ENCODE data around the gene CASQ2.

The CASQ2 gene

DNA sequence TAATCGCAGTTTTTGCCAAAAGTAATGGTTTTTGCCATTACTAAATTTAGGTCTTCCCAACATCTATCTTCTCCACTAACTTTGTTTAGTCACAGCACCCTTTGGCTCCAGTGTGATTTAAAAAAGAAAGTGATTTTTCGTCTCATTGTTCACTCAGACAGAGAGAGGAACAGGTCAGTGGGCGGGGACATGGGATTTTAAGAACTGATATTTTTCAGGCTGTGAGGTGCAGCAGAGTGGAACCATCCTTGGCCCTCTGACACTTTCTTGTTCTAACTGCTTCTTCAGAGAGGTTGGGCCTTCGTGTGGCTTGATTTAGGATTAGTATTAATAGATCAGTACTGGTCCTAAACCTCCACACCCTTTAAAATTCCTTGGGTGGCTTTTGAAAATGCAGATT lies 38.8 kb downstream of the CASQ2 start:
- no peak for DNase-seq (ENCODE audit: low read depth in 2 of 3, low spot score in 1 of 3)

- DNase-seq (ENCODE audit: low read depth in 2 of 3, low spot score in 1 of 3) = no peak
Measured at GRCh38 chr1:115728341-115728740, 40.2 kb downstream of the CASQ2 start.

GRCh38 chr1:115727706-115728249 lies 40.7 kb downstream of the CASQ2 start:
- DNase-seq (ENCODE audit: low read depth in 2 of 3, low spot score in 1 of 3) = no peak

DNA sequence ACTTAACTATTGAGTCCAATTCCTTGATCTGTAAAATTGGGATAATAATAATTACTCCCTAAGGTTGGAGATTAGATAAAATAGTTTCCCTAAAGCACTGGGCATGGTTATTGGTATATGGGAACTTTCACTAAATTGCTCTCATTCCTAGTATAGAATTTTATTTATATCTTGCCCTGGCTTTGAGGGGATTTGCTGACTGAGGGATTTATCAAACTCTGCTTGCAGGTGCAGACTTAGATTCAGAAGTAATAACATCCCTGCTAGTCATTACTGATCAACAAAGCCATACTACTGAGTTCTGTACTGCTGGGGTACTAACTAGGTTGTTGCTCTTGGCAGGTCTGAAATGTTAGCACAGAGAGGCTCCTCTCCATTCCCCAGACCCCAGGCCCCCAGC lies 41.9 kb downstream of the CASQ2 start:
- no peak for DNase-seq (ENCODE audit: low read depth in 2 of 3, low spot score in 1 of 3)

- DNase-seq (ENCODE audit: low read depth in 2 of 3, low spot score in 1 of 3) = no peak
Measured at GRCh38 chr1:115726161-115726560, 42.4 kb downstream of the CASQ2 start.

DNA sequence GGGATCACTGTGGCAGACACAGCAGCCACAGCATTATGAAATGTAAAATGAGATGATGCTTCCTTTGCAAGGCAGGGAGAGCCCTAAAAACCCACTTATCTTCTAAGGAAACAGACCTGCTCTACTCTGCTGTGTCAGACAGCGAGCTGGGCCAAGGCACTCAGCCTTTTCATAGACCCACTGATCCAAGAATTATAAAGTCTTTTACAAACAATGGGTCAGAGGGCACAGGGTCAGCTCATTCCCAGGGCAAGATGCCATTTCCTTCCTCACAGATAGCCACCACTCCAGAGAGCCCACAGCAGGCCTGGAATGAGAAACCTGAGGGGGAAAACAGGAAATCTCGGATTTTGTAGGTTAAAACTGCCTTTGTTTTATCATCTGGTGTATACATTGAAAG lies 42.9 kb downstream of the CASQ2 start:
- DNase-seq (ENCODE audit: low read depth in 2 of 3, low spot score in 1 of 3) = no peak

GRCh38 chr1:115723756-115724155 lies 44.8 kb downstream of the CASQ2 start:
- DNase-seq (ENCODE audit: low read depth in 2 of 3, low spot score in 1 of 3) = no peak

GRCh38 chr1:115722221-115722620 lies 46.3 kb downstream of the CASQ2 start:
- DNase-seq (ENCODE audit: low read depth in 2 of 3, low spot score in 1 of 3) = no peak

DNA sequence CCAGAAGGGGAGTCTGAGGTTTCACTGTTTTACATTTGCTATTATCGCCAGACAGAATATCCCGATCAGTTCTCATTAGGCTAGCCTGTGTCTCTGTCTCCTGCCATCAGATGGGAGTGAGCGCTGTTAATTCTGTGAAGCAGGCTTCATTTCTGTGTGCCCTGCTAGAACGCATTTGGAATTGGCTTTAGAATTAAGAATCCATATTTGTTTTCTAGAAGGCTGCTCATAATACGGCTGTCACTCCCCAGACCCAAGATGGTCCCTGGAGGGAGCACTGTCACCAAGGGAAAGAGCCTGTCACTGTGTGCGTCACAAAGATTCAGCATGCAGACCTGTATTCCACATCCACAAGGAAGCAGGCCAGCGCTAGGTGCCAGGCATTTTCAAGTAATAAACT lies 49.2 kb downstream of the CASQ2 start:
- no peak for DNase-seq (ENCODE audit: low read depth in 2 of 3, low spot score in 1 of 3)

DNA sequence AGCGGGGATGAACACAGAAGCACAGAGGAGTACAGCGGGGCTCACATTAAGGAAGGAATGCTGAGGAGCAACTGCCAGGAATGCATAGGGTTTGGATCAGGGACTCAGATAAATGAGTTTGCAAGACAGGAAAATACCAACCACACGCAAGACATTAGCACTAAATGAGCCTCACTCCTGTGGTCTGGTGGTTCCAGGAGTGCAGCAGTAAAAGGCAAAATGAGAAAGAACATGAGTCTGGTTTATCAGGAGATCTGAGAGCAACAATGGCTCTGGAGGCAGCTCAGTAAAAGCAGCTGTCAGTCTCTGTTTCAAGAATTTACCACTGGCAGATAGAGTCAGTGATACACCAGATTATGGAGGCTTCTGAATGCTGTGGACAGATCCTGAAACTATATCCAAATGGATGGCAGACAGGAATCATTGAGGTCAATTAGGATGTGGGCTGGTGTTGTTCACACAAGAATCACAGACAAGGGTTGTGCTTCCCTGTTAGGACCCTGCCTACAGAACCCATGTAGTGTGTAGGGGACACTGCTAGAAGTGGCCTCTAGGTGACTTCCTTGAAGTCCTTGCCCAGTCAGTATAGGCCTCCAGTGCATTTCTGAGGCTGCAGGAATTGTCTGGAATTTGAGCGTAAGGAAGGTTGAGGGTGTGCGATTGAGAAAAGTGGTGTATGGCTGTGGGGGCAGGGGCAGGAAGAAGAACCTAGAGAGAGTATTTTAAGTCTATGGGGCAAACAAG lies 50.3 kb downstream of the CASQ2 start:
- DNase-seq (ENCODE audit: low read depth in 2 of 3, low spot score in 1 of 3) = no peak

DNA sequence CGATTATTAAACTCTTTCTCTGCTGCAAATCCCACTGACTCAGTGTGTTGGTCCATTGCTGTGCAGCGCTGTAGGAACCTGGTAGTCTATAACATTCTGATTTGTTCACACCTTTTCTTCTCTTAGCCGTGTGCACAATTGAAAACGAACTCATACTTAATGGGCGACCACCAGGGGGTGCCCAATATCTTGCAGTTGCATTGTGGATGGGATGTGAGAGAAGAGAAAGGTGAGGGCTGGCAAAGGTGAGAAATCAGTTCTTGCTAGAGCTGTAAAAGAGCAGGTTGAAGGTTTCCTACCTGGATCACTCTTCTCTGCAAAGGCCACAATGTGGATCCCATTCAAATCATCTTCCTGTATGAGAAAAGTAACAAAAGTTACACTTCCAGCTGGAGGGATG lies 51.0 kb downstream of the CASQ2 start:
- peak in 2 of 3 donors; percentile 6 to 10 for DNase-seq (ENCODE audit: low read depth in 2 of 3, low spot score in 1 of 3)

- no peak for DNase-seq (ENCODE audit: low read depth in 2 of 3, low spot score in 1 of 3)
Measured at GRCh38 chr1:115714572-115715141, 53.9 kb downstream of the CASQ2 start.

GRCh38 chr1:115713906-115714305 lies 54.6 kb downstream of the CASQ2 start:
- DNase-seq (ENCODE audit: low read depth in 2 of 3, low spot score in 1 of 3) = no peak

DNA sequence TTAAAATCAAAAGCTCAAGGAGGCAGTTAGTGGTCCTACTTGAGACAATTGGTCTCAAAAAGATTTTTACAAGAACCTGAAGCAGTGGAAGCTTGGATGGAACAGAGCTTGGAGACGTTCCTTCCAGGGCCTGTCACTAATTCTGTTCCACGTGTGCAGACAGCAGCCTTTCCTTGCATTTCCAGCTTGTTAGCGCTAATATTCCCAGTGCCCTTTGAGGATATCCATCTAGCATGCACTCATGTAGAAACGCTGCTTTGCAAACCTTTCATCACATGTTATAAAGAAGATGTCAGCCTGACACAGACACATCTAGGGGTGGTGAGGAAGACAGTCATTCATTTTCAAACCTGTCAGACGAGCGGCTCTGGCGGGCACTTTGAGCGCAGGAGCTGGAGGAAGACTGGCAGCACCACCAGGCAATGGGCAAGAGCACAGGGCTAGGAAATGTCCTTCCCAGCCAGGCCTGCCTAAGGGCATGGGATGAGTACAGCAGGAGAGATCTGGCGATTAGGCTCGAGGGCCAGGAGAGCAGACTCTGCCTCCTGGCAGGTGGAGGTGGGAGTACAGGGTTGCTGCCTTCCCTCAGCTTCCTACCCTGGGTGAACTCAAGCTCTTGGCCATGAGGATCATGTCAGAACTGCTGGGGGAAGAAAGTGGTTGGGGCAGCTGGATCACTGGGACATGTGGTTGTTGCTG lies 55.5 kb downstream of the CASQ2 start:
- DNase-seq (ENCODE audit: low read depth in 2 of 3, low spot score in 1 of 3) = no peak

DNA sequence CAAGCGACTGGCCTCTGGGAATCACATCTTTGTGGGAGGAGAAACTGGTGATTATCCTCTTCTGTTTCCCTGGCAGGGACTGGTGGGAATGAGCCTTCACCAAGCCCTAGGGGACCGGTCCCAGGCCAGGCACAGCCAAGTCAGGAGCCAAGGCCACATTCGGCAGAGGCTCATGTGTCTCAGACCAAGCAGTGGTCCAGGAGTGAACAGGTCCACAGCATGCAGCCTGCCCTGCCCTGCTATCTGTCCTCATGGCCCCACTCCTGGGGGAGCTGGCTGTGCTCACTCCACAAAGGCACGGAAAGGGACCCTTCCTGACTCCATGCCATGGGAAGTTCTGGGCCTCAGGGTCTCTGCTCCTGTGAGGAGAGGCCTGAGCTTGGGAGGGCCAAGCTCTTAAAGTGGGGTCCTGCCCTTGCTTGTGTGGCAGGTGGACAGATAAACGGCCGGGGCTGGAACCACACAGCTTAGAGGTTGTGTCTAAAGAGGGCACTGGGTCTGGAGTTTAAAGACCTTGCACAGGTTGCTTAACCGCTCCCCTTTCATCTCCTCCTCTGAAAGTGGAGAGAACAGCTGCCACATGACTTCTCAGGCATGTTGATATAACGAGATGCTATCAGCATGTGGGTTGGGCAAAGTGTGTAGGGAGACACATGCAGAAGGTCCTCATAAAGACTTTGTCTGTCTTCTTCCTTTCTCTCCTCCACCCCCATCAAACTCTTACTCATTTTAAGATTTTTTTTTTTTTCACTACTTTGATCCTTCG lies 57.5 kb downstream of the CASQ2 start:
- DNase-seq (ENCODE audit: low read depth in 2 of 3, low spot score in 1 of 3) = no peak

DNA sequence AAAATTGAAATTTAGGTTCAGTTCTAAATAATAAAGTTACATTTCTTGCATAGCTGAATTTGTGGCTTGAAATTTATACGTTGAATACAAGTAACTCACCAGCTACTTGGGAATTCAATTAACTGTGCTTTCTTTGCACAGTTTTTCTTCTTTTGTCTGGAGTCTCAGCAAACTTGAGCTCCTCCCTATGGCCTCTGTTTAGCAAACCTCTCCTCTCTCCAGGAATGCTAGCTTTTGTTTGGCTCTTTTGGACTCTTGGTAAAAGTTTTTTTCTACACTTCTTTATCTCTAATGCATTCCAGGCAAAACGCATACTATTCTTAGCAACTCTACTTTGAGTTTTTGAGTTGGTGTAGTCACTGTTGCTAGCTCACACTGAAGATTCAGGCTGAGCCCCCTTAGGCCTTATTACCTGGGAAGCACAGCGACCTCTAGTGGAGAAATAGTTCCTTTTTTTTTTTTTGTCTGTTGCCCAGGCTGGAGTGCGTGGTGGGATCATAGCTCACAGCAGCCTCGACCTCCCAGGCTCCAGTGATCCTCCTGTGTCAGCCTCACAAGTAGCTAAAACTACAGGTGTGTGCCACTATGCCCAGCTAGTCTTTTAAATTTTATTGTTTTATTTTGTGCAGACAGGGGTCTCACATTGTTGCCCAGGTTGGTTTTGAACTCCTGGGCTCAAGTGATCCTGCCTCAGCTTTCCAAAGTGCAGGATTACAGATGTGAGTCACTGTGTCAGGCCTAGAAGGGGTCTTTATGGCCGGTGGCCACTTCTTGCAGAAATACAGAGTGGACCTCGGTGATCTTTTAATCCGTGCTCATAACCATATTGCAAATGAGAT lies 61.7 kb downstream of the CASQ2 start:
- DNase-seq (ENCODE audit: low read depth in 2 of 3, low spot score in 1 of 3) = peak in 1 of 3 donors; percentile 3

DNA sequence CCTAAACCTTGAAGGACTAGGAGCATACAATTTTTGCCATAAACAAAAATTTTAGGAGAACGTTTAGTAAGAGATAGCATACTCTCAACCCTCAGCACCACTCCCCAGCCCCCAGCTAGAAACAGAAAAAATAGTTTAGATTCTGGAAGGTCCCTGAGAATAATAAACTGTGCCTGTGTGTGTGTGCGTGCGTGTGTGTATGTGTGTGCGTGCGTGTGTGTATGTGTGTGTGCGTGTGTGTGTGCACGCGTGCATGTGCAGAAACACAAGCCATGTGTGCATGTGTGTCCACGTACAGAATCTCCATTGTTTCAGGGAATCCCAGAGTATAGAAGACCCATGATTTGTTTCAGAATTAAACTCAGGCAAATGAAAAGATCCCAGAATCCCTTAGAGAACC lies 62.6 kb downstream of the CASQ2 start:
- DNase-seq (ENCODE audit: low read depth in 2 of 3, low spot score in 1 of 3) = no peak

- no peak for DNase-seq (ENCODE audit: low read depth in 2 of 3, low spot score in 1 of 3)
Measured at GRCh38 chr1:115705085-115705951, 63.2 kb downstream of the CASQ2 start.

DNA sequence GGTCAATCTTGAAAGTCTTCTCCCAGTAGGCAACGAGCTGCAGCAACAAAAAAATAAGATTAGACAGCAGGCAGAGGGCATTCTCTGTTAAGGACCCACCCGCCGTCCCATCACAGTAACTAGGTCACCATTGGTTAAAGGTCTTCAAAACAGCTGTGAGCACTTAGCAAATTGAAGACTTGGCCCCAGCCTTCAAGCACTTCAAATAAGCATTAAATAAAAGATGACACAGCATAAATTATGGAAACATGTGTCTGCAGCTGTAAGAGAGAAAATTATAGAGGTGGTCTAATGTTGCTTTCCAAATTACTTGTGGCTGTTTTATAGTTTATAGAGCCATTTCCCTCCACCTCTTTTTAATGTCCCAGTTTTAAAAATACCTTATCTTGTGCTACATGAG lies 65.6 kb downstream of the CASQ2 start:
- no peak for DNase-seq (ENCODE audit: low read depth in 2 of 3, low spot score in 1 of 3)

GRCh38 chr1:115701090-115701489 lies 67.4 kb downstream of the CASQ2 start:
- no peak for DNase-seq (ENCODE audit: low read depth in 2 of 3, low spot score in 1 of 3)
